Transverse colon (tissue), 4 donors: Measurements from ENCODE around the gene COBLL1. TPM values are rescaled to one million over a fixed set of nuclear protein-coding genes. Genes with fewer than 3 reads are reported as not detected.

Experiments used
- DNase-seq: peaks from one replicate; pipeline ENCODE4 v3.0.0-alpha.2; 2019
- H3K27ac ChIP-seq, 4 donors: fragments of 200-600 bp; sonication (generic); 2 replicates each; pipeline ENCODE4 v1.5.1; 2016 to 2018; ENCODE audit warnings: inconsistent platforms in 4 of 4
- H3K27me3 ChIP-seq: fragments of 200-600 bp; sonication (generic); 2 replicates; pipeline ENCODE4 v1.5.1; 2017; ENCODE audit warnings: inconsistent platforms
- H3K36me3 ChIP-seq, 4 donors: fragments of 200-600 bp; sonication (generic); 2 replicates each; pipeline ENCODE4 v1.5.1; 2017 to 2019; ENCODE audit warnings: inconsistent platforms in 4 of 4
- H3K4me1 ChIP-seq, 4 donors: fragments of 200-600 bp; sonication (generic); 2 replicates each; pipeline ENCODE4 v1.5.1; 2017 to 2020; ENCODE audit warnings: inconsistent platforms in 4 of 4
- H3K4me3 ChIP-seq, 4 donors: fragments of 200-600 bp; sonication (generic); 1 replicate in 1 of 4; 2 replicates in 3 of 4; pipeline versions ENCODE4 v1.5.1 to v1.6.1; 2017 to 2019; ENCODE audit warnings: inconsistent platforms in 4 of 4
- H3K9me3 ChIP-seq, 2 donors: fragments of 200-600 bp; sonication (generic); 2 replicates each; pipeline ENCODE4 v1.5.1; 2017 to 2019; ENCODE audit warnings: inconsistent platforms in 2 of 2
- CTCF ChIP-seq, 5 experiments: fragments of 200-600 bp in 3 of 5; fragments of 450-650 bp in 2 of 5; sonication (generic) in 3 of 5; IDR thresholded peaks; 1 replicate in 2 of 5; 2 replicates in 3 of 5; pipeline ENCODE4 v1.5.1; 2016 to 2017; ENCODE audit warnings: antibody characterized with exemption in 5 of 5, inconsistent platforms in 3 of 5, mild to moderate bottlenecking in 2 of 5, moderate library complexity in 1 of 5
- EP300 ChIP-seq: sonication (generic); formaldehyde crosslinking; IDR thresholded peaks from one replicate; pipeline ENCODE4 v1.6.1; 2017; ENCODE audit warnings: antibody characterized with exemption, low read depth
- POLR2A ChIP-seq: fragments of 450-650 bp; IDR thresholded peaks from one replicate; pipeline ENCODE4 v1.6.1; 2016; ENCODE audit warnings: antibody characterized with exemption, mild to moderate bottlenecking, moderate library complexity
- POLR2AphosphoS5 ChIP-seq, 3 donors: sonication (generic); formaldehyde crosslinking; IDR thresholded peaks; one replicate each; pipeline ENCODE4 v1.6.1; 2016; ENCODE audit warnings: antibody characterized with exemption in 3 of 3
- WGBS, 2 donors: methylation state at CpG; one replicate each; pipeline ENCODE4 v1.1.5; 2018; ENCODE audit warnings: low coverage in 1 of 2; 5-methylcytosine and 5-hydroxymethylcytosine counted together
- in situ Hi-C, 4 donors: fragments of 200-750 bp; cut with MboI; loops; one replicate each; pipeline versions ENCODE4 v1.15.0 to v1.15.1; 2017; ENCODE audit warnings: low sequenced_read_pairs in 3 of 4, low pct_ligation_motif_present in 1 of 4, low pct_unique_long_range_greater_than_20kb in 1 of 4
- intact Hi-C: fragments of 100-400 bp; cut with DNase I; formaldehyde crosslinking; loops from one replicate; pipeline ENCODE4 v1.15.1; 2023; ENCODE audit warnings: low total_unique reads
- total RNA-seq, 4 donors: library from RNA; depleted of rRNA; stranded (reverse); fragments of >200 nt; gene quantifications; one replicate each; pipeline ENCODE4 v1.1.0, GENCODE V29; 2016

The COBLL1 gene
- total RNA-seq, 4 donors from 2014 or later, result 21.7 to 129 (median 30.7) TPM

- 73 to 90% methylated on average over 4 of the region's 4 CpGs for WGBS, 2 donors
- no peak for DNase-seq
- in situ Hi-C loops, result no loop called here
- Histone ChIP-seq H3K27ac (no peak overlapping the region), H3K9me3 (no peaks in the 10 kb centered on the region), H3K27me3 (no peaks in the 10 kb centered on the region), H3K4me1 (peaks cover 0 to 3% (median 2%) of the 10 kb centered on the region in 4 donors), H3K36me3 (no peaks in the 10 kb centered on the region), H3K4me3 (no peak overlapping the region)
- intact Hi-C loops, result no loop called here
- TF ChIP-seq CTCF (IDR thresholded peaks at IDR 0.05), result no peak
- TF ChIP-seq EP300, result no peak
- TF ChIP-seq POLR2AphosphoS5 (IDR thresholded peaks at IDR 0.05), result no peak
- no peak for TF ChIP-seq POLR2A
These were observed 9.7 kb downstream of the COBLL1 start for GRCh38 chr2:164831887-164832286.

- no peak for DNase-seq
- 83 to 96% methylated on average over 1 of the region's 1 CpG for WGBS, 2 donors
- Histone ChIP-seq H3K36me3 (no peaks in the 10 kb centered on the region), H3K27ac (no peak overlapping the region), H3K4me3 (no peak overlapping the region), H3K4me1 (peaks cover 0 to 10% (median 7%) of the 10 kb centered on the region in 4 donors), H3K27me3 (no peaks in the 10 kb centered on the region), H3K9me3 (no peaks in the 10 kb centered on the region)
- in situ Hi-C loops, result no loop called here
- TF ChIP-seq CTCF (IDR thresholded peaks at IDR 0.05), result no peak
- no peak for TF ChIP-seq EP300
- TF ChIP-seq POLR2A, result no peak
- TF ChIP-seq POLR2AphosphoS5 (IDR thresholded peaks at IDR 0.05), result no peak
- intact Hi-C loops, result no loop called here
These were observed 10.4 kb downstream of the COBLL1 start for GRCh38 chr2:164831180-164831579.

GRCh38 chr2:164826293-164827243 lies 15.1 kb downstream of the COBLL1 start:
- Histone ChIP-seq H3K27me3 (no peaks in the 10 kb centered on the region), H3K27ac (peak overlapping the region; percentile 31 to 52 (median 42)), H3K36me3 (no peaks in the 10 kb centered on the region), H3K4me1 (peaks cover 0 to 13% (median 7%) of the 10 kb centered on the region in 4 donors), H3K4me3 (no peak overlapping the region), H3K9me3 (no peaks in the 10 kb centered on the region)
- no peak for TF ChIP-seq EP300
- no peak for TF ChIP-seq POLR2AphosphoS5 (IDR thresholded peaks at IDR 0.05)
- TF ChIP-seq POLR2A, result no peak
- no peak for TF ChIP-seq CTCF (IDR thresholded peaks at IDR 0.05)
- in situ Hi-C loops (no loop called here), intact Hi-C loops (no loop called here)
- 13 to 50% methylated on average over 2 to 8 of the region's 8 CpGs for WGBS, 2 donors
- DNase-seq, result peak; percentile 57

- intact Hi-C loops (no loop called here), in situ Hi-C loops (no loop called here)
- H3K27me3 ChIP-seq, result no peaks in the 10 kb centered on the region
- no peak overlapping the region for H3K27ac ChIP-seq
- H3K36me3 ChIP-seq, result no peaks in the 10 kb centered on the region
- peaks cover 0 to 13% (median 7%) of the 10 kb centered on the region in 4 donors for H3K4me1 ChIP-seq
- H3K9me3 ChIP-seq, result no peaks in the 10 kb centered on the region
- no peak for TF ChIP-seq POLR2A
- no peak for TF ChIP-seq CTCF (IDR thresholded peaks at IDR 0.05)
- TF ChIP-seq POLR2AphosphoS5 (IDR thresholded peaks at IDR 0.05), result no peak
- no peak for DNase-seq
- no peak overlapping the region for H3K4me3 ChIP-seq
These were observed 16.8 kb downstream of the COBLL1 start for GRCh38 chr2:164824872-164825271.
